GM19099 (cell line): ENCODE results near the gene DACT1.

Experiments used
- POLR2A ChIP-seq: IDR thresholded peaks from 3 replicates; pipeline ENCODE4 v1.6.1; 2011; ENCODE audit warnings: low read depth; ENCODE audit not compliant: insufficient read length; ENCODE audit errors: extremely low read depth

The DACT1 gene

DNA sequence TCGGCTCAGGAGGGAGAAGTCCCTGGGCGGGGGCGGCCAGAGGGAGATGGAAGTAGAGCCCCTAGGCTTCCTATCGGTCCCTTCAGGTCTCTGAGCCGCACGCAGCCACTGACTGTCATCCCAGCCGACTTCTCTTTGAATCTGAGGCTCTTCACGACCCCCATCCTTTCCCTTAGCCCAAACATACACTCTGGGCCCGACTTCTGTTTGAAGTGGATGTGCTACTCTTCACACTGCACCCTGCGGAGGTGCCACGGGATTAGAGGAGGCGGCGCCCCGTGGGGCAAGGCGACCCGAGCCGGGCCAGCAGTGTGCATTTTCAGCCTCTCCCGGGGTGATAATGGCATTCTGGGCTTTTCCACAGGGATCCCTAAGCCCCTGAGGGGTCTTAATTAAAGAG, 6.0 kb upstream of the DACT1 start:
- TF ChIP-seq POLR2A = no peak

DNA sequence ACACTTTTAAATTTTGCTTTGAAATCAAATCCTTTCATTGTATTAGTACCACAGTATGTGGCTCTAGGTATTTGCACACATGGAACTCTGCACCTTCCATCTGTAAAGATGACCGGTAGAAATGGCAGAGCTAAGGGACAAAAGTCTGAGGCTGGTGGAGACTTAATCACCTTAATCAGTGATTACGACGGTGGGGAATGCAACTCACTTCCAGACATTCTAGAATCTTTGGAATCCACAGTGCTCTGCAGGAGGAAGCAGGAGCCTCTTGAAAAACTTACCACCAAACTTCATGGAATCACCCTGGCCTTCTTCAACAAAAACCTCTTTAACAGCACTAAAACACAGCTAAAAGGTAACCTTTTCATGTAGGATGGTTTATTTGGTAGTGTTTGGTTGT, 3.9 kb upstream of the DACT1 start:
- TF ChIP-seq POLR2A = no peak

DNA sequence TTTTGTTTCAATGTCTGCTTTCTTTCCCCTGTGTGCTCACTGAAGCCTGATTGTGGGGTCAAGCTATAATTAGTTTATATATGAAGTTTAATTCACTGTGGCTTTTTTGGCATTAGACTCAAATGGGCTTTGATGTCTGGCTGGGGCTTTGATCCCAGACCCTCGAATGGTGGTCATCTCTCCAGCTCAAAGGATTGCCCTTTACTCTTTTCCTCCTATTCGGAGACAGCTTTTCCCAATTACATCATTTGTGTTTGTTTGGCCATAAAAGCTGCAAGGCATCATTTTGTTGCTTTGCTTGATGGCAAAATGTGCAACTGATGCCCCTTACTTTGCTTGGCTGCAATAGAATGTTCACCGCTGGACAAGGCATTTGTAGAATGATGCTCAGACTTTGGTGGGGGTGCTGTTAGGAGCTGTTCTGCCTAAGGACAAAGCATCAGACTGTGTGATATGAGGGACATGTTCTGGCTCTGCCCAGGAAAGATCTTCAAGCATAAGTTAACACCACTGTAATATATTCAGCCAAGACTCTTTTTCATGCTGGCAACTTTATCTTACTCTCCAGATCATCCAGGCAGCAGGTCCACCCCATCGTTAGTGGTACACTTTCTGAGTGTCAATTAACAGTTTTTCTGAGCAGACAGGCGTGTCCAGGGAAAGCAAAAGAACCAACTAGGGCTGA, 3.2 kb upstream of the DACT1 start:
- TF ChIP-seq POLR2A = no peak

DNA sequence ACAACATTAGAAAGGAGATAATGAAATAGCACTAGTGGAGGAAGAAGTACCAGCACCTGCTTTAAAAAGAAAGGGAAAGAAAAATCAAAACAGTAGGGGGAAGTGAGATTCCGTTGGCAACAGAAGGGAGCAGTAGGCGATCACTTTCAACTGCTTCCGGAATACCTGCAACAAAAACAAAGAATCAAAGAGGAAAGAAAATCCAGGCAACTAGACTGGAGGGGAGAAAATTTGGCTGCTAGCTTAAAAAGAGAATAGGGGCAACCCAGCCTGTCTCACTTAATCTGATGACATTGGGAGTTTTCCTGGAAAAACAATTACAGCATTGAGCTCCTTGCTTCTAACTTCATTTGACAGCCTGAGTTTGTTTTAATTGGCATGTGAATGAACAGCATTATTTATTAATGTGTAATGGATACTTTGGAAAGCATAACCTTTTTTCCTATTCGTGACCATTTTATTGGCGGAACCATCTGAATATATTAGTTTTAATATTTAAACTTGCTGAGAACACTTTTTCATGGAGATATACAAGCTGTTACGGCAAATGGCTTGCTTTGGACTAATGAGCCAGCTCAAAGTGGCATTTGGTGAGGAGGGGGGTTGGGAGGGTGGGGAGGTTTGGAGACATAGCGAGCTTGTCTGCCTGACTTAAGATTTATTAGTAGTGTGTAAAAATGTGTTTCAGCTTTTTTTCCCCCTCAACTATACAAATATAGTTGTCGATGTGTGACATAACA, 2.5 kb upstream of the DACT1 start:
- no peak for TF ChIP-seq POLR2A

DNA sequence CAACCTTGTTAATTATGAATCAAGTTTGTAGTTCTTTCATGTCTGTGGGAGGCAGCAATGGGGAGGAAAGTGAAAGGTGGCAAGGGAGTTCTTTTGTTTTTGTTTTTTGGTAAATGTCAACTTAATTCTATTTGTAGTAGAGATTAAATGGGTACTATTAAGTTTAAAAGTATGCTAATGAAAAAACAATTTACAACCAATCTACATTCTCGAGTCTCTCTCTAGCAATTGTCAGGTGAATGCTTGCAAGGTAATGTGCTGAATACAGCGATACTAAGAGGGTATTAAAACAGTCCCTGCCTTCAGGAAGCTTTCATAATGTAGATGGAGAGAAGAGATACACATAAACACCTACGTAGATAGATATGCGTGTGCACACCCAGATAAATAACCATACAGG, 1.6 kb upstream of the DACT1 start:
- TF ChIP-seq POLR2A = no peak

DNA sequence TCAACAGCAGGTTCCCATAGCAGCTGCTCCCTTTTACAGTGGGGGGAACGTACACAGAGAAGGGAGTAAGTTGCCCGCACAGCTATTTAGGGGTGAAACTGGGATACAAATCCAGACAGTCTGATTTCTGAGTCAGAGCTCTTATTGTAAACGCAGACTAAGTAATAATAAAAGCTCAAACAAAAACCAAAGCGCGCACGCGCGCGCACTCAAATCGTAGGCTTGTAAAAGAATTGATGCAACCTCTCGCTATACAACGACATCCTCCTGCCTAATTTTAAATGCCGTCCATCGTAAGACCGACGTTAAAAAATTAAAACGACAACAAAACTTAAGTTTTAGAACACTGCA, 747 bp upstream of the DACT1 start:
- TF ChIP-seq POLR2A = no peak

DNA sequence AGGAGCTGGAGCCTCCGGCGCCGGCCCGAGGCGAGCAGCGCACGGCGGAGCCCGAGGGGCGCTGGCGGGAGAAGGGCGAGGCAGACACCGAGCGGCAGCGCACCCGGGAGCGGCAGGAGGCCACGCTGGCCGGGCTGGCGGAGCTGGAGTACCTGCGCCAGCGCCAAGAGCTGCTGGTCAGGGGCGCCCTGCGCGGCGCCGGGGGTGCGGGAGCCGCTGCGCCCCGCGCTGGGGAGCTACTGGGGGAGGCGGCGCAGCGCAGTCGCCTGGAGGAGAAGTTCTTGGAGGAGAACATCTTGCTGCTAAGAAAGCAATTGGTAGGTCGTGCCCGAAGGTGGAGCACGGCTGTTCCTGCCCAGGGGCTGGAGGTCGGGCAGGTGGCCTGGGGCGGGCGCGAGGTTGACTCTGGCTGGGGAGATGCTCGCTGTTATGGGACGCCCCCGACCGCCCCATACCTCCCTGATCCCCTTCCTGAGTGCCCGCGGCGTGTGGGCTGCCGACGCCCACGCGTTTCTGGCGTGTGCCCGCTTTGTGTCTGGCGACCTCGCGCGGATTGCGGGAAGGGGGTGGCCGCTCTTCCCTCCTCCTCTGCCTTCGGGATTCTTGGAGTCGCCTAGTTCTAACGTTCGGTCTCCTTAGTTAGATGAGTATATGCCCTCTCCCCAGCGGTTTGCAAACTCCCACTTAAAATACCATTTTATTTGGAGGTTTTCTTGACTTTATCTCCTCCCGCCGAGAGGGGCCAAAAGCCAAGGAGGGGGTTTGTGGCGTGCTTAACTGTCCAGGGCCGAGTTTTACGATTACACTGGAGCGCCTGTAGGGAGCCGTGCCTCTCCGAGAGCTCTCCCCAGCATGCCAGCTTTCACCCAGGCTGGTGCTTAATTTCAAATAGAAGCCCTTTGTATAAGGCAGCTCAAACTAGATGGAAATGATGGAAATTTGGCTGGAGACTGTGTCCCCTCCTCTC, 752 bp downstream of the DACT1 start:
- TF ChIP-seq POLR2A = no peak

DNA sequence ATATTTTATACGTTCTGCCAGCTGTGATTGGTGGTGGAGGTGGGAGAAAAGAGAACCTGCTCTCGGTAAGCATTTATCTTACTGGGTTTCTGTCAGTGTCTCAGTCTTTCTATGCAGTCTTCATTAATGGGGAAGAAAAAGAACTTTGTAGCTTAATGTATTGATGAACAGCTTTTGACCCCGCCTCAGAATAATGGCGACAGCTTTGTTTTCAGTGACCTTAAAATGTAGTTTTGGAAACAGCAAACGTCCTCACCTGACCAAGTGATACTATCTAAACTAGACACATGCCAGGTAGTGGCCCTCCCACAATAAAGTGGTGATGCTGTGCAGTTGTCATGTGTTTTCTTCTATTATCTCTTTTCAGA, 1.4 kb downstream of the DACT1 start:
- TF ChIP-seq POLR2A = no peak

DNA sequence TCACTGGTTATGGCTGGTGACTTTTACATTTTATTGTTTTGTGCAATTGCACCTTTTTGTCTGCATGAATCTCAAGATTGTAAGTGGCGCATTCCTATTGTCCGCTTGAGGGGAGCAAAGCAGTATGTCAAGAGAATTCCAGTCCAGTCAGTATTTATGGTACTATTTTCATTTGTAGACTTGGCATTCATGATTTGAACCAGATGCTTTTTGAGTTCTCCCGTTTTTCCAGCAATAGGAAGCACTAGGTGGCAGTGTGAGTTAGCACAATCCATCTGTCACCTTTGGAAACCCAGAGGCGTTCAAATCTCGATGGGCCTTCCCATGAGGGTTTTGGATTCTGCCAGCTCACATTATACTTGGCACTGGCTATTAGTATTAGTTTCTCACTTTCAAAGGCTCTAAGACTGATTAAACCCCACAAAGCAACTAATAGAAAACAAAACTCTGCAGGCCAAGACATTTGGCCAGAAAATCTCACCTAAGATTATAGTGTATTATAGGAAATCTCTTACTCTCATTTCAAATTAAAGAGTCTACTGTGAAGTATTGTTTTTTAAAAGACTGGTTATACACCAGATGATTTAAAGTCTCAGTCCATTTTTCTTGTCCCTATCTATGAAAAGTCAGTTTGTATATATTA, 2.2 kb downstream of the DACT1 start:
- TF ChIP-seq POLR2A = no peak

DNA sequence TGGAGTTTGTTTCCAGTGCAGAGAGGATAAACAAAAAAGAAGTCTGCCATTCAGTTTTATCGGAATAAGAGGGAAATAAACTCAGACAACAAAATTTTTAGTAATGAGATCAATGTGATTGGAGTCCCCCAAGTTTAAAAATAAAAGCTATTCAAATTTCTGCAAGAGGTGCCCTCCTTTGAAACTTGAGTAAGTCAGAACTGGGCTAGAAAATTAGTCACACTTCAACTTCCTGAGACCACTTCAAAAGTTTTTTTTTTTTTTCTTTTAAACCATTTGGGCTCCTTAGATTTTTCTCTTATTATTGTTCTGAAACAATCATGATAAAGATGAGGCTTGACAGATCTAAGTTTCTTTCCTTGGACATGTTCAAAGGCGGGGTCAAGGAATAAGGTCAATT, 3.2 kb downstream of the DACT1 start:
- TF ChIP-seq POLR2A = no peak

DNA sequence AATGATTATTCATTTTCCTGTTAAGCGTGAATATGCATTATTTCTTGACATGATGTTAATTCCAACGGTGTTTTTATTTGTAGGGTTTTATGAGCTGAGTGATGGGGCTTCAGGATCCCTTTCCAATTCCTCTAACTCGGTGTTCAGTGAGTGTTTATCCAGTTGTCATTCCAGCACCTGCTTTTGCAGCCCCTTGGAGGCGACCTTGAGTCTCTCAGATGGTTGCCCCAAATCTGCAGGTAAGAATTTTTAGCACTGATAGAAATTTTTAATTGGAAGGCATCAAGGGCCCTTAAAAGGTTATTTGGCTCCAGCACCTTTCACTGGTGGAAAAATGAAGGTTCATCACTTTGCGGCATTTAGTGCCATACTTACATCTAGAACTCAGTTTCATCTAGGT, 3.7 kb downstream of the DACT1 start:
- no peak for TF ChIP-seq POLR2A

DNA sequence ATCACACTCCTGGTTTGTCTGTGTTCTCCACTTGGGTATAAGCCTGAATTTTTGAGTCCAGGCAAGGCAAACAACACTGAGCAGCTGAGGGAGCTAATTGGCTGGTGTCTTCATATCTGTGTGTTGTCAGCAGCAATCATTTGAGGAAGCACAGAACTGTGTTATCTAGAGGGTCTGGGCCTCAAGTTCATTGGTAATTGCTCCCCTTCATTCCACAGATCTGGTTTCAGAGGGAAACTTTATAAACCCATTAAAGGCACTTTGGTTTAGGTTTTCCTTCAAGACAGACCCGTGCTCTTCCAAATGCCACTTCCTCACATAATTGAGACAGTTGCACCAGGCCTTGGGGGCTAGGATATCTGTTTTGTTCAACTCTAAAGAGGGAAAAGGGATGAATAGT, 5.6 kb downstream of the DACT1 start:
- no peak for TF ChIP-seq POLR2A

DNA sequence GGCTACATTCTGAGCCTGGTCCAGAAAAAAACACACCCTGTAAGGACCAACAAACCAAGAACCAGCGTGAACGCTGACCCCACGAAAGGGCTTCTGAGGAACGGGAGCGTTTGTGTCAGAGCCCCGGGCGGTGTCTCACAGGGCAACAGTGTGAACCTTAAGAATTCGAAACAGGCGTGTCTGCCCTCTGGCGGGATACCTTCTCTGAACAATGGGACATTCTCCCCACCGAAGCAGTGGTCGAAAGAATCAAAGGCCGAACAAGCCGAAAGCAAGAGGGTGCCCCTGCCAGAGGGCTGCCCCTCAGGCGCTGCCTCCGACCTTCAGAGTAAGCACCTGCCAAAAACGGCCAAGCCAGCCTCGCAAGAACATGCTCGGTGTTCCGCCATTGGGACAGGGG, 7.9 kb downstream of the DACT1 start:
- no peak for TF ChIP-seq POLR2A

DNA sequence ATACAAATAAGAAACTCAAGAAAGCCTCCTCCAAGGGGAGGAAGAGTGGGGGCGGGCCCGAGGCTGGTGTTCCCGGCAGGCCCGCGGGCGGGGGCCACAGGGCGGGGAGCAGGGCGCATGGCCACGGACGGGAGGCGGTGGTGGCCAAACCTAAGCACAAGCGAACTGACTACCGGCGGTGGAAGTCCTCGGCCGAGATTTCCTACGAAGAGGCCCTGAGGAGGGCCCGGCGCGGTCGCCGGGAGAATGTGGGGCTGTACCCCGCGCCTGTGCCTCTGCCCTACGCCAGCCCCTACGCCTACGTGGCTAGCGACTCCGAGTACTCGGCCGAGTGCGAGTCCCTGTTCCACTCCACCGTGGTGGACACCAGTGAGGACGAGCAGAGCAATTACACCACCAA, 8.7 kb downstream of the DACT1 start:
- TF ChIP-seq POLR2A = no peak

DNA sequence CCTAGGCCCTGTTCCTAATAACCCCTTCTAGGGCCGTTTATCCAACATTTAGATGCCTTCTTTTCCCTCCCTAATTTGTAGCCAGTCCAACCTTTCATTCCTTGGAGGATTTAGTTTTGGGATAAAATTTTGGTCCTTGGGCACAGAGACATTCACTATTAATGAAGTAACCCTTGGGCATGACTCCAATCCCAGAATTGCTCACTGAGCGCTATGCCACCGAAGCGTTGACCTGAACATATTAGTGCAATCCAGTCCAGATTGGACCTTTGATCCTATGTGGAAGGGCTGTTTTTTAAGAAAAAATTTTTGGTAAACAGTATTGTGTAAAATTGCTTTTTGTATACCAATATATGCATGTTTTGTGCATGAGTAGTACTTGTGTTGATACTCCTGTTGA, 10.0 kb downstream of the DACT1 start:
- no peak for TF ChIP-seq POLR2A
